HUES64 (cell line): ENCODE results near the gene CCR5AS.

Experiments used
- H3K27ac ChIP-seq: 2 replicates; pipeline ENCODE4 v1.7.0; 2013; ENCODE audit warnings: low read depth, low read length, inconsistent platforms
- H3K27me3 ChIP-seq: 2 replicates; pipeline ENCODE4 v1.6.1; 2013; ENCODE audit warnings: mild to moderate bottlenecking, low read length; ENCODE audit not compliant: insufficient read depth
- H3K36me3 ChIP-seq: 2 replicates; pipeline ENCODE4 v1.6.1; 2013; ENCODE audit warnings: mild to moderate bottlenecking, low read length; ENCODE audit not compliant: insufficient read depth
- H3K4me1 ChIP-seq: 2 replicates; pipeline ENCODE4 v1.6.1; 2013; ENCODE audit warnings: mild to moderate bottlenecking, low read length, moderate library complexity; ENCODE audit not compliant: insufficient read depth
- H3K4me3 ChIP-seq: 2 replicates; pipeline ENCODE4 v1.5.1; 2013; ENCODE audit warnings: mild to moderate bottlenecking, low read length, moderate library complexity
- H3K9ac ChIP-seq: 2 replicates; pipeline ENCODE4 v1.6.1; 2013; ENCODE audit warnings: mild to moderate bottlenecking, low read depth, low read length
- H3K9me3 ChIP-seq: 2 replicates; pipeline ENCODE4 v1.6.1; 2013; ENCODE audit warnings: low read depth, low read length; ENCODE audit not compliant: insufficient read depth
- WGBS: fragments of 150-250, 120-280 bp; methylation state at CpG from one replicate; pipeline ENCODE4 v1.1.7; 2013; ENCODE audit warnings: missing lambda C conversion rate; 5-methylcytosine and 5-hydroxymethylcytosine counted together

The CCR5AS gene

GRCh38 chr3:46406788-46407611 is at the start of gene CCR5AS, which contains the start of gene CCRL2:
Gene CCR5AS, minus strand, starts transcription at chr3:46407066.
Gene CCRL2, plus strand, starts transcription at chr3:46407259. Its CDS starts 821 bp downstream, at chr3:46408080.
- Histone ChIP-seq H3K27me3 (no peaks in the 10 kb centered on the region), H3K36me3 (no peaks in the 10 kb centered on the region), H3K4me3 (no peak within 1 kb of the TSS), H3K9ac (no peak within 1 kb of the TSS), H3K4me1 (no peaks in the 10 kb centered on the region), H3K27ac (no peak within 1 kb of the TSS), H3K9me3 (no peaks in the 10 kb centered on the region)
- WGBS: 85% methylated on average over 20 of the region's 20 CpGs

DNA sequence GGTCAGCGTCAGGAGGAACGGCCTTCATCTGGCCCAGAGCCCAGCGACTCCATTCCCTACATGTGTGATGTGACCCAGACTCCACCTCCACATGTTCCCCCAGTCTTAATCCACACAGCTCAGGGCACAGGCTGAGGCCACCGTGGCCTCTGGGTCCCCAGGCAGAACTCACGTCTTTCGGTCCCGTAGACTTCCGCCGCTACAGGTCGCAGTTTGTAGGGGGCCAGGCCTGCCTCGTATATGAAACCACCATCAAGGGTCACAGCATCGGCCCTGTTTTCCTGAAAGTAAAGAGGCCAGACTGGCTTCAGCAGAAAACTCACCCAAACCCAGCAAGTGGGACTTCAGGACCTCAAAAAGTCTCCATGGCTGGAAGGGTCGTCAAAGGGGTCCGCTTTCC is 49.3 kb upstream of the CCR5AS start:
- no peaks in the 10 kb centered on the region for H3K27me3 ChIP-seq
- H3K9ac ChIP-seq: no peak overlapping the region
- WGBS: 93% methylated on average over 14 of the region's 14 CpGs
- H3K4me3 ChIP-seq: no peak overlapping the region
- H3K4me1 ChIP-seq: no peaks in the 10 kb centered on the region
- H3K9me3 ChIP-seq: 0 out of 2 replicates have a peak, but pooled peaks cover 4% of the 10 kb centered on the region
- H3K27ac ChIP-seq: no peak overlapping the region
- H3K36me3 ChIP-seq: no peaks in the 10 kb centered on the region

DNA sequence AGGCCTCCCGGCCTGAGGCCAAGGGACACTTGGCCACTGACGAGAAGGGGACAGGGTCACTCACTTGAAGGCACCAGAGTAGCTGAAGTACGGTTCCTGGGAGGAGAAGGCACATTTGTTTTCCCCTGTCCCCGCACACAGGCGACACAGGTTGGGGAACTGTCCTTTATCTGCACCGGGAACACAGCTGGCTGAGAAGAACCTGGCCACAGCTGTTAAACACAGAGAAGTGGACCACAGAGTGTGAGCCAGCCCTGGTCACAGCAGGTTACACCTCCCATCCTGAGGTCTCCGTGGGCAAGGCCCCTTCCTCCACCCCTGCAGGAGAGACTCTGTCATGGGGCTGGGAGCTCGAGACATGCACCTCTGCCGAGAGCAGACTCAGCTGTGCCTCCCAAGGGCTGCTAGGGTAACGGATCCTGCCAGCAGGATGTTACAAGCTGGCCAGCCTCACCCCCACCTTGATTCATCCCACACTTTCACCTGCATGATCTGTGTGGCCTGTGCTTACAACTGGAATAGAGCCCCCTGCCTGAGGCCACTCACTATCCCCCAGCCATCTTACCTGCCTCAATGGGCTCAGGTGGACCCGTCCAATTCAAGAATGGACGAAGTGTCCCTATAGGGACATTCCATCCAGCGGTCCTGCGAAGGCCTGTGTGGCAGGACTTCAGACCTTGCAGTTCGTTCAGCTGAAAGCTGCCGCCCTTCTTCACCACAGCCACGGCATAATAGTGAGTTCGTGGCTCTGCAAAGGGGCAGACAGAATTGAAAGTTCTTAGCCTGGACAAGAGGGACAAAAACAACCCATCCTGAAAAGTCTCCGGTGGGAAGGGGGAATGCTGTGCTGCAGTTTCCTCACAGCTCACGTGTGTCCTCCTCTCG is 48.6 kb upstream of the CCR5AS start:
- Histone ChIP-seq H3K9me3 (no peaks in the 10 kb centered on the region), H3K4me1 (no peaks in the 10 kb centered on the region), H3K27me3 (no peaks in the 10 kb centered on the region), H3K9ac (no peak overlapping the region), H3K27ac (no peak overlapping the region), H3K36me3 (no peaks in the 10 kb centered on the region), H3K4me3 (no peak overlapping the region)
- WGBS: 91% methylated on average over 21 of the region's 21 CpGs

DNA sequence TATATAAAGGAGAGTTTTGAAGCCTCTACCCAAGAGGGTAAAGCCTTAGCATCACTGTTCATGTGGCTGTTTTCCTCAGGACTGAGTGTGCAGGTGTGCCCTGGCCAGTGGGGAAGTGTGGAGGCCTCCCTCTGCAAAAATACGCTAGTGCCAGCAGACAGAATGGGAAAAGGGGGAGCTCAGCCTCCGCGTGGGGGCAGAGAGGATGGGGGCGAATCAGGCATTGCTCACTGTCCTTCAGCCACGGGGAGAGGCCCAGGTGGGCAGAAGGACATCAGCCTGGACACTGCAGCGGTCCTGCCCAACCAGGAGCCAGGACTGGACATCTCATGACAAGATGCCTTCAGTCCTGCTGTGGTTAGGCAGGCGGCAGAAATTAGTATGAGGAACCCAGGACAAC is 47.7 kb upstream of the CCR5AS start:
- H3K36me3 ChIP-seq: no peaks in the 10 kb centered on the region
- no peak overlapping the region for H3K9ac ChIP-seq
- no peaks in the 10 kb centered on the region for H3K9me3 ChIP-seq
- no peaks in the 10 kb centered on the region for H3K27me3 ChIP-seq
- H3K4me1 ChIP-seq: no peaks in the 10 kb centered on the region
- no peak overlapping the region for H3K27ac ChIP-seq
- no peak overlapping the region for H3K4me3 ChIP-seq
- 91% methylated on average over 7 of the region's 7 CpGs for WGBS

DNA sequence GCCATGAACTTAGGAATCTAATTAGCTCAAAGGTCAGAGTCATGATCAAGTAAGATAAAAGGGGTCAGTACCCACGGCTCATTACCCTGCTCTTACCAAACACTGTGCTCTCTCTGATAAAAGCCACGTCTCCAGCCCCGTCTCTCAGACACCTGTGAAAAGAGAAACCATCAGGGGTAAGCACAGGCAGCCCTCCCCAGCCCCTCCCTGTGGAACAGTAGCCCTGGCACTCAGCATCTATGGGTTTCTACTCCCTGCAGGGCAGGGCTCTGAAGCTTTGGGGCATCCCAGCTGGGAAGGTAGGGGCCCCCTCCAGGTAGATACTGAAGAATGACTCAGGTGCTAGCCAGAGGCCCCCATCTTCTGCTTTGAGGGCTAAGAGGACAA is 47.3 kb upstream of the CCR5AS start:
- H3K27me3 ChIP-seq: no peaks in the 10 kb centered on the region
- H3K4me1 ChIP-seq: no peaks in the 10 kb centered on the region
- H3K4me3 ChIP-seq: no peak overlapping the region
- no peaks in the 10 kb centered on the region for H3K9me3 ChIP-seq
- WGBS: 88% methylated on average over 3 of the region's 3 CpGs
- H3K9ac ChIP-seq: no peak overlapping the region
- H3K36me3 ChIP-seq: no peaks in the 10 kb centered on the region
- no peak overlapping the region for H3K27ac ChIP-seq

- Histone ChIP-seq H3K27me3 (no peaks in the 10 kb centered on the region), H3K9ac (no peak overlapping the region), H3K27ac (no peak overlapping the region), H3K36me3 (no peaks in the 10 kb centered on the region), H3K4me1 (no peaks in the 10 kb centered on the region), H3K9me3 (no peaks in the 10 kb centered on the region), H3K4me3 (no peak overlapping the region)
- 90% methylated on average over 7 of the region's 7 CpGs for WGBS
Observed at GRCh38 chr3:46453526-46454208, 46.8 kb upstream of the CCR5AS start.

DNA sequence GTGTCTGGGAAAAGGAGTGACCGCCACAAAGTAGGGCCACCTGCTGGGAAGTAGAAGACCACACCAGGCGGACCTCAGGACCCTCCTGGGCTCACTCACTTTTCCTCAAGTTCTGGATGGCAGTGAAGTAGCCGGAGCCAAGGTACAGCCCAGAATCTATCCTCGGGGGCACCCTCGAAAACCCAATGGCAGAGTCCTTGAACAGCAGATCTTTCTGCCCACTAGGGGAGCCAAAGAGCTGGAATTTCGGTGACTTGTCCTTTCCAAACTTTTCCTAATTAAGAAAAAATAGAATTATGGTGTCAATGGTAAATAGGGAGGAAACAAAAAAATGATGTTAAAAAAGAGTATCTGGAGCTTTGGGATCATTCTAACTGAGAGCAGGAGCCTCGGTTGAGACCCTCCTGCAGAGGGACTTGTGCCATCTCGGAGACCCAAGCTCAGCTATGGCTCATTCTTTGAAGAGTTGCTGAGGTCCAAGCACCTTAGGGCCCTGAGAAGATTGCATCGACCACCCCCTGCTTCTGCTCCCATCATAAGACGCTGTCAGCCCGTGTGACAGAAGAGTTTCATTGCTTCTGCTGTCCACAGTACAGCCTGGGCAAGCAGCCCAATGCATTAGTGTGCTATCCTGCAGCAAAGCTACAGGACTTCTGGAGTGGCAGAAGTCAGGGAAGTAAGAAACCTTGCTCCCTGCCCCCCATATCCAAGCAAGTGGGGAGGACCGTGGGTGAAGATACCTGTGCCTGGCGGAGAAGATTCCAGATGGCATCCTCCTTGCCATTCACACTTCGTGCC is 43.1 kb upstream of the CCR5AS start:
- Histone ChIP-seq H3K36me3 (no peaks in the 10 kb centered on the region), H3K9ac (no peak overlapping the region), H3K4me1 (no peaks in the 10 kb centered on the region), H3K9me3 (no peaks in the 10 kb centered on the region), H3K27me3 (no peaks in the 10 kb centered on the region), H3K27ac (no peak overlapping the region), H3K4me3 (no peak overlapping the region)
- 88% methylated on average over 14 of the region's 14 CpGs for WGBS

DNA sequence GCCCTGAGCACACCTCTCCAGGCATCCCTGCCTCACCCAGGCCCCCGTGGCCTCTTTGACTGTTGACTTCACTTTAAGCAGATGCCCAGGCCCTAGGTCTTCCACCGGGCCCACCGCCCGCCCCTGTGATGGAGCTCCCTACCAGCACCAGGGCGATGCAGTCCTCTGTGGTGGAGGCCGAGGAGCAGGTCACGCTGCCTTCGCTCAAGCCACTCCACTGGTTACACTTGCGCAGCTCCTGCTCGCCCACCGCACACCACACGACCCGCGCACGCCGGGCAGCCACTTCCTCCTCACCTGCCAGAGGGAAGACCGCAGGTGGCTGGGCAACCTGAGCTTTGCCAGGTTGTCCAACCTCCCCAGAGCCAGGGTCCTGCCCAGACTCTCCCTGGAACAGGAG is 41.9 kb upstream of the CCR5AS start:
- Histone ChIP-seq H3K27me3 (no peaks in the 10 kb centered on the region), H3K4me3 (no peak overlapping the region), H3K27ac (no peak overlapping the region), H3K9me3 (no peaks in the 10 kb centered on the region), H3K36me3 (no peaks in the 10 kb centered on the region), H3K4me1 (no peaks in the 10 kb centered on the region), H3K9ac (no peak overlapping the region)
- WGBS: 95% methylated on average over 17 of the region's 17 CpGs

DNA sequence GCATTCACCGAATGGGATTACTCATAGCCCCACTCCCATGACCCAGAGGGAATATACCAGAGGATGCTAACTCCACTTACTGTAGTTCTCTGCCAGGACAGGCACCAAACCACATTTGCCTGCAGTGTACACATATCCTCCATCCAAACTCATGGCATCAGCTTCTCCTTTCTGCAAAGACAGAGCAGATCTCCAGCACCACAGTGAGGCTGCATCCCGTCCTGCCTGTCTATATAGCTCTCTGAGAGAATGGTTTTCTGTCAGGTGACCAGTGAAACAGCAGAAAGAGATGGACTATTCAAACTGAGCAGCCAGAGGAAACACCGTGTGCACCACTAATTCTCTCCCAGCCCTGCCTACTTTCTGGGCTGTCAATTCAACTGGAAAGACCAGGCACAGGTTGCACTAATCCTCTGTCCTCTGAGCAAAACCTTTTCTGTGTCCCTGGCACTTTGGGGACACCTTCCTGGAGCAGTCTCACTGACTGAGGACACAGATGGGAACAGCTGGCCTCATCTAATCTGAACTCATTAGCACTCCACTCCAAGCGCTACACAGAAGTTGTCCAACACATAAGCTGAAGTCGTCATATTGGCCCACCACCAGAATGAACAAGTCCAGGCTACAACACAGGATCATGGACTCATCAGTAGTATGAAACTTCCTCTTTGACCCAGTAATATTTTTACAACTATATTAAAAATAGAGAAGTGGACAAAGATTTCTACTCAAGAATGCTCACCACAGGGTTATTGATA is 40.5 kb upstream of the CCR5AS start:
- no peaks in the 10 kb centered on the region for H3K36me3 ChIP-seq
- no peaks in the 10 kb centered on the region for H3K27me3 ChIP-seq
- no peak overlapping the region for H3K9ac ChIP-seq
- whole genome bisulfite sequencing: 88% methylated on average over 5 of the region's 5 CpGs
- H3K4me3 ChIP-seq: no peak overlapping the region
- no peak overlapping the region for H3K27ac ChIP-seq
- H3K4me1 ChIP-seq: no peaks in the 10 kb centered on the region
- no peaks in the 10 kb centered on the region for H3K9me3 ChIP-seq
